ENCODE data around the gene G6PC1. TPM values are rescaled to one million over a fixed set of nuclear protein-coding genes. Genes with fewer than 3 reads are reported as not detected.
"Not testable (repeated sequence)": the region's sequence is repeated elsewhere in the genome, so short reads cannot be mapped to it uniquely, and the experiment has no call there.

The G6PC1 gene
- total and polyA plus RNA-seq, 7 donors: 0.03 TPM; not detected in 6

DNA sequence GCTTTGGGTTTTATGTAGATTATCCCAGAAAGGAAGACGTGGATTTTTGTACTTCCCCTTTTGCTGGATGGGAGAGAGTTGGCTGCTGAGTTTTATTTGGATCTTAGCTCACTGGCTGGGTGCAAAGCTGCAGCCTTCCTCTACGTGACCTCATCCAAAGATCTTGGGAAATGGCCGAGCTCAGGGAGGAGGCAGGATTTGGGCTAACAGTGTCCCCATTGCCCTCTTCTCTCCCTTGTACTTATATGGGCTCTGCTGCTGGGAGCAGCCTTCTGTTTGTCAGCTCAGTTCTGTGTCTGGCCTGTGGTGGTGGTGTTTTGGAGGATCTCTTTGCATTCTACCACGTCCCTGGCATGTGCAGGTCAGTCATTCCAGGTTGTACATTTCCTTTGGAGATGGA, 47.6 kb upstream of the G6PC1 start:
- intact Hi-C loops (cut with DNase I): no loop called here
- no peaks in the 10 kb centered on the region for H3K36me3 ChIP-seq (ENCODE audit: insufficient read depth in 1 of 2, low read depth in 1 of 2)
- DNase-seq (no peak), ATAC-seq (no peak)
- no peaks in the 10 kb centered on the region for H3K4me1 ChIP-seq
- WGBS, 3 donors: 46 to 49% (median 46%) methylated on average over 4 of the region's 4 CpGs
- TF ChIP-seq, protein P1, sequence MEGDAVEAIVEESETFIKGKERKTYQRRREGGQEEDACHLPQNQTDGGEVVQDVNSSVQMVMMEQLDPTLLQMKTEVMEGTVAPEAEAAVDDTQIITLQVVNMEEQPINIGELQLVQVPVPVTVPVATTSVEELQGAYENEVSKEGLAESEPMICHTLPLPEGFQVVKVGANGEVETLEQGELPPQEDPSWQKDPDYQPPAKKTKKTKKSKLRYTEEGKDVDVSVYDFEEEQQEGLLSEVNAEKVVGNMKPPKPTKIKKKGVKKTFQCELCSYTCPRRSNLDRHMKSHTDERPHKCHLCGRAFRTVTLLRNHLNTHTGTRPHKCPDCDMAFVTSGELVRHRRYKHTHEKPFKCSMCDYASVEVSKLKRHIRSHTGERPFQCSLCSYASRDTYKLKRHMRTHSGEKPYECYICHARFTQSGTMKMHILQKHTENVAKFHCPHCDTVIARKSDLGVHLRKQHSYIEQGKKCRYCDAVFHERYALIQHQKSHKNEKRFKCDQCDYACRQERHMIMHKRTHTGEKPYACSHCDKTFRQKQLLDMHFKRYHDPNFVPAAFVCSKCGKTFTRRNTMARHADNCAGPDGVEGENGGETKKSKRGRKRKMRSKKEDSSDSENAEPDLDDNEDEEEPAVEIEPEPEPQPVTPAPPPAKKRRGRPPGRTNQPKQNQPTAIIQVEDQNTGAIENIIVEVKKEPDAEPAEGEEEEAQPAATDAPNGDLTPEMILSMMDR (IDR thresholded peaks at IDR 0.05): no peak
- peak overlapping the region; percentile 54 for H3K4me3 ChIP-seq
- H3K27ac ChIP-seq: peak overlapping the region; percentile 40
- no peaks in the 10 kb centered on the region for H3K9me3 ChIP-seq
- peaks cover 0 to 16% (median 0%) of the 10 kb centered on the region in 3 donors for H3K27me3 ChIP-seq (ENCODE audit: insufficient read depth in 3 of 3, low read length in 2 of 3)

DNA sequence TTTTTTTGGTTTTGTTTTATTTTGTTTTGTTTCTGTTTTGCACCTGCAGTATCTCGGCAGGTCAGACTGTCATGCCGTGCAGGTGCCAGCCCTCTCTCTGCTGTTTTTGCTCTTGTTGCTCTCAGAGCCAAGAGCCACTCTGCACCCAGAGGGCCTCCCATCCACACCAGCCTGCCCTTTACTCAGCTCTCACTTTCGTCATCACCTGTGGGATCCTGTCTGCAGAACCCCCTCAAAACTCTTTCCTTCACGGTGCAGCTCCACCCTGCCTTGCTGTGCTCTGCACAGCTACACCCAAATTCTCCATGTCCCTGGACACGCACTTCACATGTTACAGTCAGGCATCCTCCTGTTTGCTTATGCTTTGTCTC, 47.0 kb upstream of the G6PC1 start:
- H3K36me3 ChIP-seq (ENCODE audit: insufficient read depth in 1 of 2, low read depth in 1 of 2): no peaks in the 10 kb centered on the region
- H3K9me3 ChIP-seq: no peaks in the 10 kb centered on the region
- DNase-seq: no peak
- H3K4me1 ChIP-seq: no peaks in the 10 kb centered on the region
- 64 to 71% (median 66%) methylated on average over 5 of the region's 5 CpGs for WGBS, 3 donors
- peaks cover 0 to 16% (median 0%) of the 10 kb centered on the region in 3 donors for H3K27me3 ChIP-seq (ENCODE audit: insufficient read depth in 3 of 3, low read length in 2 of 3)
- H3K4me3 ChIP-seq: peak overlapping the region; percentile 54
- intact Hi-C loops (cut with DNase I): no loop called here
- no peak overlapping the region for H3K27ac ChIP-seq
- no peak for ATAC-seq
- TF ChIP-seq, protein P1 (IDR thresholded peaks at IDR 0.05): no peak

DNA sequence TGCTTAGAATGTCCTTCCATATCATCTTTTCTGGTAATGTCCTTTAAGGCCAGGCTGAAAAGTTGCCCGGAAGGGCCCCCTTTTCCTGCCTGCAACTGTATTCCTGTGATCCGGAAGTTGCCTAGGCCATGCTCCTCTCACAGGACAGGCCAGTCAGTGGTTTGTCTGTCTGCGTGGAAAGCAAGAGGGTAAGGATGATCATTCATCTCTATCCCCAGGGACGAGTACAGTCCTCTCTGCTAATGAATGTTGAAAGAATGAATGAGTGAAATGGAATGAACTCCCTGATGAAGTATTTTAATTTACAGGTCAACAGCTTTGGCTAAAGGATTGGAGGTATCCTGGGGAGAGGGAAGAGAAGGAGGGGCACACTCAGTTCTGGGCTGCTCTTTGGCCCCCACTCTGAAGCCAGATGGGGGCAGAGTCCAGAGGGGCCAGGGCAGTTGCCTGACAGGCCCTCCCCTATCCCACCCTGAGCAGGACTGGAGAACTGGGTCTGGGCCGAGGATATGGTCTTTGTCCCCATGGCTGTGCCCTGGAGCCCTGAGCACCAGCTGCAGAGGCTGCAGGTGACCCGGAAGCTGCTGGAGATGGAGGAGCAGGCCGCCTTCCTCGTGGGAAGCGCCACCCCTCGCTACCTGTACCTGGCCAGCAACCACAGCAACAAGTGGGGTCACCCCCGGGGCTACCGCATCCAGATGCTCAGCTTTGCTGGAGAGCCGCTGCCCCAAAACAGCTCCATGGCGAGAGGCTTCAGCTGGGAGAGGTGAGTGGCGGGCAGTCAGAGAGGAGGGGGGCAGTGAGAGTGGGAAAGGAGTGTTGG, 46.4 kb upstream of the G6PC1 start:
- ATAC-seq: no peak
- no peak overlapping the region for H3K27ac ChIP-seq
- intact Hi-C loops (cut with DNase I): no loop called here
- H3K9me3 ChIP-seq: no peaks in the 10 kb centered on the region
- H3K4me3 ChIP-seq: peak overlapping the region; percentile 54
- H3K27me3 ChIP-seq (ENCODE audit: insufficient read depth in 3 of 3, low read length in 2 of 3): peaks cover 0 to 16% (median 0%) of the 10 kb centered on the region in 3 donors
- H3K36me3 ChIP-seq (ENCODE audit: insufficient read depth in 1 of 2, low read depth in 1 of 2): no peaks in the 10 kb centered on the region
- 79 to 85% (median 82%) methylated on average over 15 of the region's 15 CpGs for WGBS, 3 donors
- TF ChIP-seq, protein P1 (IDR thresholded peaks at IDR 0.05): no peak
- no peaks in the 10 kb centered on the region for H3K4me1 ChIP-seq
- no peak for DNase-seq

DNA sequence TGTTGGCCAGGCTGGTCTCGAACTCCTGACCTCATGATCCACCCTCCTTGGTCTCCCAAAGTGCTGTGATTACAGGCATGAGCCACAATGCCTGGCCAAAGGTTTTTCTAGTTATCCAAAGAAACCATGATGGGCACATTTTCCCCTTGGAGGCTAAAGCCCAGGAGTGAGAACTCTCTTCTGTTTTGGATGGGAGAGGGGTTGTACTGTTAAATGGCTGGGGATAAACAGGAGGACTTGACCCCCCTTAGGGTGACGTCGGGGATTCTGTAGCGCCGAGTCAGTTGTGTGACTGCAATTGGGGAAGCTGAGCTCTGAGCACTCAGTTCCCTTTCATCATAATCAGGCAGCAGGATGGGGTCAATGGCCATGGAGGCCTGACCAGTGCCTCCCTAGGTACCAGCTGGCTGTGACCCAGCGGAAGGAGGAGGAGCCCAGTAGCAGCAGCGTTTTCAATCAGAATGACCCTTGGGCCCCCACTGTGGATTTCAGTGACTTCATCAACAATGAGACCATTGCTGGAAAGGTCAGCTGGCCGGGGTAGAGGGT, 45.5 kb upstream of the G6PC1 start:
- TF ChIP-seq, protein P1 (IDR thresholded peaks at IDR 0.05): no peak
- H3K27me3 ChIP-seq (ENCODE audit: insufficient read depth in 3 of 3, low read length in 2 of 3): peaks cover 0 to 16% (median 0%) of the 10 kb centered on the region in 3 donors
- H3K27ac ChIP-seq: no peak overlapping the region
- no peak for ATAC-seq
- H3K9me3 ChIP-seq: no peaks in the 10 kb centered on the region
- intact Hi-C loops (cut with DNase I): no loop called here
- no peak for DNase-seq
- H3K4me1 ChIP-seq: no peaks in the 10 kb centered on the region
- H3K36me3 ChIP-seq (ENCODE audit: insufficient read depth in 1 of 2, low read depth in 1 of 2): no peaks in the 10 kb centered on the region
- WGBS, 3 donors: 71 to 79% (median 74%) methylated on average over 8 of the region's 8 CpGs
- H3K4me3 ChIP-seq: peak overlapping the region; percentile 11

DNA sequence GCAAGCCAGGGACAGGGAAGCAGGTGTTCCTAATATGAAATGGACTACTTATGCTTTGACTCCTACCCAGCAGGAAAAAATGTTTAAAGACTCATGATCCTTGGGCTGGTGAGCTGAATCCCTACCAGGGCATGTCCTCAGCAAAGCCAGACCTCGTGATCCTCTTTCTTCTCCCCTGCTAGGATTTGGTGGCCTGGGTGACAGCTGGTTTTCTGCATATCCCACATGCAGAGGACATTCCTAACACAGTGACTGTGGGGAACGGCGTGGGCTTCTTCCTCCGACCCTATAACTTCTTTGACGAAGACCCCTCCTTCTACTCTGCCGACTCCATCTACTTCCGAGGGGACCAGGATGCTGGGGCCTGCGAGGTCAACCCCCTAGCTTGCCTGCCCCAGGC, 44.5 kb upstream of the G6PC1 start:
- ATAC-seq; H3K9me3 ChIP-seq; H3K4me3 ChIP-seq; H3K4me1 ChIP-seq; H3K36me3 ChIP-seq (ENCODE audit: insufficient read depth in 1 of 2, low read depth in 1 of 2); intact Hi-C loops (cut with DNase I); H3K27ac ChIP-seq; DNase-seq: not testable (repeated sequence)
- WGBS, 3 donors: 69 to 80% (median 74%) methylated on average over 6 to 7 of the region's 8 CpGs
- H3K27me3 ChIP-seq (ENCODE audit: insufficient read depth in 3 of 3, low read length in 2 of 3): peaks cover 0 to 16% (median 0%) of the 10 kb centered on the region in 3 donors

DNA sequence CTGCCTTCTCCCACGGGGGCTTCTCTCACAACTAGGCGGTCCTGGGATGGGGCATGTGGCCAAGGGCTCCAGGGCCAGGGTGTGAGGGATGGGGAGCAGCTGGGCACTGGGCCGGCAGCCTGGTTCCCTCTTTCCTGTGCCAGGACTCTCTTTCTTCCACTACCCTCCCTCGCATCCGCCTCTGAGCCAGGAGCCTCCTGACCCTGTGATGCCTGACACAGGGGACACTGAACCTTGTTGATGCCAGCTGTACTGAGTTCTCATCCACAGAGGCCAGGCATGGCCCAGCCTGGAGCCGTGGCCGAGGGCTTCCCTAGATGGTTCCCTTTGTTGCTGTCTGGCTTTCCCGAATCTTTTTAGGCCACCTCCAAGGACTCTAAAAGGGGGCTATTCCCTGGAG, 44.1 kb upstream of the G6PC1 start:
- H3K4me1 ChIP-seq; H3K4me3 ChIP-seq; ATAC-seq; intact Hi-C loops (cut with DNase I); H3K9me3 ChIP-seq; H3K27ac ChIP-seq; DNase-seq; H3K36me3 ChIP-seq (ENCODE audit: insufficient read depth in 1 of 2, low read depth in 1 of 2): not testable (repeated sequence)
- WGBS, 3 donors: 55 to 72% (median 60%) methylated on average over 4 to 6 of the region's 8 CpGs
- peaks cover 0 to 16% (median 0%) of the 10 kb centered on the region in 3 donors for H3K27me3 ChIP-seq (ENCODE audit: insufficient read depth in 3 of 3, low read length in 2 of 3)

Measured in psoas muscle (tissue), 8 donors.